A673 (cell line): ENCODE results near the gene KCNIP1. TPM values are rescaled to one million over a fixed set of nuclear protein-coding genes. Genes with fewer than 3 reads are reported as not detected.

Experiments
- BruUV-seq: library from RNA; stranded (reverse); fragments of 400-500 nt; replicated peaks from 2 replicates; lab custom pipeline; 2021; lab: Mats Ljungman, UMichigan
- CTCF ChIA-PET: fragments of 300-600 bp; sonication (Branson Sonifier 250); formaldehyde crosslinking; loops from one replicate; lab custom pipeline; 2022; ENCODE audit warnings: antibody characterized with exemption; lab: Charles Lee
- POLR2A ChIA-PET: fragments of 300-600 bp; sonication (Branson Sonifier 250); formaldehyde crosslinking; loops from one replicate; lab custom pipeline; 2022; ENCODE audit warnings: antibody characterized with exemption; ENCODE audit not compliant: low non-redundant PET; lab: Charles Lee
- DNase-seq: peaks from one replicate; pipeline ENCODE4 v3.0.0-alpha.2; 2015; ENCODE audit warnings: low spot score
- H3K27ac ChIP-seq: fragments of 200-600 bp; sonication (generic); 2 replicates; pipeline ENCODE4 v1.5.1; 2016; ENCODE audit warnings: mixed run types, low read depth, mild to moderate bottlenecking, mixed read lengths, antibody characterized with exemption, low read length; ENCODE audit not compliant: poor library complexity, severe bottlenecking
- H3K27me3 ChIP-seq: fragments of 200-600 bp; sonication (generic); replicated peaks from 2 replicates; pipeline ENCODE4 v1.6.1; 2017; ENCODE audit warnings: mixed run types, low read depth, mild to moderate bottlenecking, mixed read lengths, antibody characterized with exemption, low read length; ENCODE audit not compliant: insufficient read depth, poor library complexity
- H3K36me3 ChIP-seq: fragments of 200-600 bp; sonication (generic); 2 replicates; pipeline ENCODE4 v1.6.1; 2016; ENCODE audit warnings: mixed run types, mild to moderate bottlenecking, mixed read lengths, antibody characterized with exemption, low read length; ENCODE audit not compliant: insufficient read depth, poor library complexity, severe bottlenecking
- H3K4me1 ChIP-seq: fragments of 200-600 bp; sonication (generic); 2 replicates; pipeline ENCODE4 v1.6.1; 2017; ENCODE audit warnings: mixed run types, mild to moderate bottlenecking, mixed read lengths, antibody characterized with exemption, low read length; ENCODE audit not compliant: insufficient read depth, poor library complexity, severe bottlenecking
- H3K4me3 ChIP-seq: fragments of 200-600 bp; sonication (generic); 2 replicates; pipeline ENCODE4 v1.5.1; 2016; ENCODE audit warnings: low read depth, mixed run types, mild to moderate bottlenecking, mixed read lengths, low read length; ENCODE audit not compliant: poor library complexity, severe bottlenecking
- H3K9me3 ChIP-seq: fragments of 200-600 bp; sonication (generic); 2 replicates; pipeline ENCODE4 v1.6.1; 2016; ENCODE audit warnings: mixed run types, low read depth, mild to moderate bottlenecking, mixed read lengths, antibody characterized with exemption, low read length; ENCODE audit not compliant: poor library complexity, severe bottlenecking
- EZH2 ChIP-seq: fragments of 200-600 bp; sonication (generic); IDR thresholded peaks from 2 replicates; pipeline ENCODE4 v1.6.1; 2017; ENCODE audit warnings: borderline replicate concordance, low read depth, mild to moderate bottlenecking, mixed read lengths, antibody characterized with exemption, low read length; ENCODE audit not compliant: poor library complexity, severe bottlenecking
- intact Hi-C: fragments of 100-400 bp; cut with micrococcal nuclease; formaldehyde crosslinking; loops from one replicate; pipeline ENCODE4 v1.10.0; 2022; ENCODE audit not compliant: unreplicated experiment
- total RNA-seq: library from RNA; stranded (reverse); gene quantifications from 2 replicates; pipeline ENCODE4 v1.2.3, GENCODE V29; 2021
- TF ChIP-seq, protein P1 (sequence below): fragments of 300-800, 200-600 bp; sonication (generic); conservative IDR thresholded peaks from 2 replicates; pipeline ENCODE4 v1.5.1; 2017; ENCODE audit warnings: low read depth, mild to moderate bottlenecking, antibody characterized with exemption, low read length, moderate library complexity, mixed read lengths

KCNIP1 gene
- total RNA-seq, 1 experiment from 2014 or later: 3.7 TPM

DNA sequence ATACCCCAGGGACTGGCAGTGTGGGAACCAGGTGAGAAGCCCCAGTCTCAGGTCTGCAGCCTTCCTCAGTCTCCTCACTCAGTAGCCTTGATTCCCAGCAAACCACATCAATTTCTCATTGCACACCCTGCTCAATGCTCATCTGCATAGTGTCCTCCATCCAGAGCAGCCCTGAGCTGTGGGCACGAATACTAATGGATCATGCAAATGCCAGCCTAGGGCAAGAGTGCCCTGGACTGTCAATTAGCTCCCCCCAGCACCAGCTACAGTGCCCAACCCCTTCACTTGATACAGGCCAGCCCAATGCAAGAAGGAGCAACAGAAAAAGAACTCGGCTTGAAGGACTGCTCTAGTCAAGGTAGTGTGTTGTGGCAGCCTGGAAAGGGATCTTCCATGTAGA is 9.8 kb upstream of the KCNIP1 start:
- BruUV-seq: no TSS peak
- Histone ChIP-seq H3K4me1 (no peaks in the 10 kb centered on the region), H3K4me3 (no peak overlapping the region), H3K27ac (no peak overlapping the region), H3K27me3 (no peaks in the 10 kb centered on the region), H3K9me3 (no peaks in the 10 kb centered on the region), H3K36me3 (no peaks in the 10 kb centered on the region)
- ChIA-PET POLR2A (no interaction called here), CTCF (no interaction called here)
- TF ChIP-seq, protein P1, sequence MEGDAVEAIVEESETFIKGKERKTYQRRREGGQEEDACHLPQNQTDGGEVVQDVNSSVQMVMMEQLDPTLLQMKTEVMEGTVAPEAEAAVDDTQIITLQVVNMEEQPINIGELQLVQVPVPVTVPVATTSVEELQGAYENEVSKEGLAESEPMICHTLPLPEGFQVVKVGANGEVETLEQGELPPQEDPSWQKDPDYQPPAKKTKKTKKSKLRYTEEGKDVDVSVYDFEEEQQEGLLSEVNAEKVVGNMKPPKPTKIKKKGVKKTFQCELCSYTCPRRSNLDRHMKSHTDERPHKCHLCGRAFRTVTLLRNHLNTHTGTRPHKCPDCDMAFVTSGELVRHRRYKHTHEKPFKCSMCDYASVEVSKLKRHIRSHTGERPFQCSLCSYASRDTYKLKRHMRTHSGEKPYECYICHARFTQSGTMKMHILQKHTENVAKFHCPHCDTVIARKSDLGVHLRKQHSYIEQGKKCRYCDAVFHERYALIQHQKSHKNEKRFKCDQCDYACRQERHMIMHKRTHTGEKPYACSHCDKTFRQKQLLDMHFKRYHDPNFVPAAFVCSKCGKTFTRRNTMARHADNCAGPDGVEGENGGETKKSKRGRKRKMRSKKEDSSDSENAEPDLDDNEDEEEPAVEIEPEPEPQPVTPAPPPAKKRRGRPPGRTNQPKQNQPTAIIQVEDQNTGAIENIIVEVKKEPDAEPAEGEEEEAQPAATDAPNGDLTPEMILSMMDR: no peak
- no peak for TF ChIP-seq EZH2
- intact Hi-C loops: no loop called here
- no peak for DNase-seq

DNA sequence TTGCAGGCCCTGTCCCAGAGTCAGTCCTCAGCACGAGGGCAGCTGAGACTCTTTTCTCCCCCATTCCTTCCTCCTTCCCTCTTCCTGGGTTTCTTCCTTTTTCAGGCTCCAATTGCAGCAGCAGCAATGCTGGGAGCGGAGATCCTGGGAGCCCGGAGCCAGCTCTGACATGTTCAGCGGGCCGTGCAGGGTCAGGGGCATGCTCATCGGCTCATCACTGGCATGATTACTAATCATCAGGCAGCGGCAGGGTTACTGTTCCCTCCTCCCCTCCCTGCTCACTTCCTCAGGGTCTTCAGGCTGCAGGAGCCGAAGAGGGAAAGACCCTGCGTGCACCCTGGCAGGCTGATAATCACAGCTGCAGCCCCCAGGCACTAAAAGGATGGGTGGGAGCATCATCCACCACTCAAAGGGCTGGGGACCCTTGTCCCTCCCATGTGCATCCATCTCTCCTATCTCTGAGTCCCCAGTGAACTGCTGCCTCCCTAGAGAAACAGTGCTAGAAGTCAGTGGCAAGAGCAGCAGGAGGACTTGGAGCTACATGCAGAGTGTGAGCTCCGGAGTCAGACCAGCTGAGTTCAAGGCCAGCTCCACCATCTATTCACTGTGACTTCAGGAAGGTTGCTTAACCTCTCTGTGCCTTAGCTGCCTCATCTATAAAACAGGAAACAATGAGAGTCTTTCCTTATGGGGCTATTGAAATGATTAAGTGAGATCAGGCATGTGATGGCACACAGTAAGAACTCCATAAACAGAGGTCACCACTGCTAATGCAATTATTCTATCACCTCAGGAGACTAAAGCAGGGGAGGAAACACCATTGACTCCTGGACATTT is 7.8 kb upstream of the KCNIP1 start:
- Histone ChIP-seq H3K27me3 (no peaks in the 10 kb centered on the region), H3K4me3 (no peak overlapping the region), H3K27ac (no peak overlapping the region), H3K36me3 (no peaks in the 10 kb centered on the region), H3K9me3 (no peaks in the 10 kb centered on the region), H3K4me1 (no peaks in the 10 kb centered on the region)
- ChIA-PET POLR2A (no interaction called here), CTCF (no interaction called here)
- TF ChIP-seq, protein P1: no peak
- TF ChIP-seq EZH2: no peak
- DNase-seq: no peak
- no TSS peak for BruUV-seq
- intact Hi-C loops: no loop called here

DNA sequence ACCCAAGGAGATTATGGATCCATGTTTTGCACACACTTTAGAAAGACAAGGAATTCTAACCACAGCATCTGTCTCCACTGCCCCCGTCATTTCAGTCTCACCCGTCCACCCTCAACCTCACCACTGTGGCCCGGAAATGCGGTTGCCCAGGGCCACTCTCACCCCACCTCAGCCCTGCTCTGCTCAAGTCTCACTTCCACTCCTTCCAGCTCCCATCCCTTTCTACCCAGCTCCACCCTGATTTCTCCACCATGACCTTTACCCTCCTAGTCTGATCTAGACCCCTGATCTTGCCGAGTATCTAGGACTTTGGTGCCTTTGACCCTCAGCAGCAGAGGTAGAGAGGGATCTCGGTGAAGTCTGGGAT is 7.2 kb upstream of the KCNIP1 start:
- no TSS peak for BruUV-seq
- DNase-seq: no peak
- Histone ChIP-seq H3K4me3 (no peak overlapping the region), H3K9me3 (no peaks in the 10 kb centered on the region), H3K4me1 (no peaks in the 10 kb centered on the region), H3K27ac (no peak overlapping the region), H3K36me3 (no peaks in the 10 kb centered on the region), H3K27me3 (no peaks in the 10 kb centered on the region)
- intact Hi-C loops: no loop called here
- ChIA-PET CTCF (no interaction called here), POLR2A (no interaction called here)
- TF ChIP-seq, protein P1: no peak
- no peak for TF ChIP-seq EZH2
